Trophoblast cell (in vitro differentiated cells and primary cell): ENCODE measurements around the gene RNASE7. TPM values are rescaled to one million over a fixed set of nuclear protein-coding genes. Genes with fewer than 3 reads are reported as not detected.

Source experiments
- DNase-seq, 2 donors: peaks; one replicate each; pipeline ENCODE4 v3.0.0-alpha.2; 2016
- H2AFZ ChIP-seq: 2 replicates; pipeline ENCODE4 v1.6.1; 2013; ENCODE audit warnings: low read length, moderate library complexity, mild to moderate bottlenecking; ENCODE audit not compliant: insufficient read depth, poor library complexity
- H2AK5ac ChIP-seq: 2 replicates; pipeline ENCODE4 v1.6.1; 2013; ENCODE audit warnings: mild to moderate bottlenecking, low read length
- H2BK120ac ChIP-seq: 2 replicates; pipeline ENCODE4 v1.6.1; 2013; ENCODE audit warnings: low read length, mild to moderate bottlenecking, moderate library complexity; ENCODE audit not compliant: insufficient read depth, poor library complexity
- H2BK12ac ChIP-seq: 2 replicates; pipeline ENCODE4 v1.6.1; 2013; ENCODE audit warnings: mild to moderate bottlenecking, low read length, moderate library complexity
- H2BK5ac ChIP-seq: 2 replicates; pipeline ENCODE4 v1.6.1; 2013; ENCODE audit warnings: low read length, low read depth, moderate library complexity, mild to moderate bottlenecking; ENCODE audit not compliant: poor library complexity
- H3K14ac ChIP-seq: 2 replicates; pipeline ENCODE4 v1.6.1; 2013; ENCODE audit warnings: mild to moderate bottlenecking, low read length
- H3K18ac ChIP-seq: 2 replicates; pipeline ENCODE4 v1.6.1; 2013; ENCODE audit warnings: mild to moderate bottlenecking, low read length
- H3K23ac ChIP-seq: 2 replicates; pipeline ENCODE4 v1.6.1; 2013; ENCODE audit warnings: low read length
- H3K27ac ChIP-seq: 2 replicates; pipeline ENCODE4 v1.5.1; 2013; ENCODE audit warnings: low read depth, mild to moderate bottlenecking, inconsistent platforms, low read length, moderate library complexity
- H3K27me3 ChIP-seq: 2 replicates; pipeline ENCODE4 v1.6.1; 2013; ENCODE audit warnings: inconsistent platforms, mild to moderate bottlenecking, low read length, moderate library complexity; ENCODE audit not compliant: insufficient read depth
- H3K36me3 ChIP-seq, 2 experiments: 1 replicate in 1 of 2; 2 replicates in 1 of 2; pipeline ENCODE4 v1.6.1; 2013; ENCODE audit warnings: low read length in 2 of 2, mild to moderate bottlenecking in 2 of 2, moderate library complexity in 1 of 2; ENCODE audit not compliant: insufficient read depth in 2 of 2, control insufficient read depth in 1 of 2
- H3K4ac ChIP-seq: 2 replicates; pipeline ENCODE4 v1.6.1; 2013; ENCODE audit warnings: low read depth, mild to moderate bottlenecking, low read length, moderate library complexity
- H3K4me1 ChIP-seq, 2 experiments: 1 replicate in 1 of 2; 2 replicates in 1 of 2; pipeline ENCODE4 v1.6.1; 2013; ENCODE audit warnings: low read length in 2 of 2, mild to moderate bottlenecking in 2 of 2, moderate library complexity in 1 of 2; ENCODE audit not compliant: insufficient read depth in 2 of 2, control insufficient read depth in 1 of 2
- H3K4me2 ChIP-seq: 2 replicates; pipeline ENCODE4 v1.6.1; 2013; ENCODE audit warnings: inconsistent platforms, mild to moderate bottlenecking, low read length, moderate library complexity
- H3K4me3 ChIP-seq: 2 replicates; pipeline ENCODE4 v1.5.1; 2013; ENCODE audit warnings: mild to moderate bottlenecking, low read depth, low read length, inconsistent platforms
- H3K79me1 ChIP-seq: one replicate; pipeline ENCODE4 v1.6.1; 2013; ENCODE audit warnings: low read length
- H3K79me2 ChIP-seq: 2 replicates; pipeline ENCODE4 v1.6.1; 2013; ENCODE audit warnings: low read length, mild to moderate bottlenecking; ENCODE audit not compliant: control insufficient read depth, insufficient read depth, poor library complexity
- H3K9ac ChIP-seq: 2 replicates; pipeline ENCODE4 v1.6.1; 2013; ENCODE audit warnings: mild to moderate bottlenecking, low read length
- H3K9me3 ChIP-seq: 2 replicates; pipeline ENCODE4 v1.6.1; 2013; ENCODE audit warnings: low read depth, mild to moderate bottlenecking, control low read depth, inconsistent platforms, low read length; ENCODE audit not compliant: insufficient read depth
- H4K12ac ChIP-seq: 2 replicates; pipeline ENCODE4 v1.6.1; 2013; ENCODE audit warnings: low read depth, mild to moderate bottlenecking, low read length, moderate library complexity
- H4K8ac ChIP-seq: 2 replicates; pipeline ENCODE4 v1.6.1; 2013; ENCODE audit warnings: low read depth, mild to moderate bottlenecking, low read length, moderate library complexity
- H4K91ac ChIP-seq: one replicate; pipeline ENCODE4 v1.6.1; 2013; ENCODE audit warnings: low read depth, mild to moderate bottlenecking, low read length, moderate library complexity
- WGBS: extraction: QIAGEN DNeasy Blood & Tissue Kit; methylation state at CpG from one replicate; pipeline ENCODE4 v1.1.7; 2013; ENCODE audit warnings: missing lambda C conversion rate; ENCODE audit not compliant: insufficient read length, insufficient coverage; ENCODE audit errors: extremely low coverage; 5-methylcytosine and 5-hydroxymethylcytosine counted together
- polyA plus RNA-seq: library from polyadenylated mRNA; stranded (reverse); fragments of 200-250 nt; gene quantifications from 2 replicates; pipeline ENCODE4 v1.2.3, GENCODE V29; 2013

Gene RNASE7
- polyA plus RNA-seq: 0.38 and 0.49 TPM in 2 replicates

GRCh38 chr14:21041676-21042433 is at the start of gene RNASE7:
Gene RNASE7 (plus strand): TSS chr14:21042362. CDS start chr14:21042993, 631 bp downstream.
- H3K4me2 ChIP-seq: no peak within 1 kb of the TSS
- whole genome bisulfite sequencing: no CpG with 5 or more reads among the region's 11 CpGs
- no peak within 1 kb of the TSS for H2AFZ ChIP-seq
- no peak within 1 kb of the TSS for H3K9ac ChIP-seq
- H3K27ac ChIP-seq: no peak within 1 kb of the TSS
- H2BK12ac ChIP-seq: peak within 1 kb of the TSS; percentile 58
- no peak within 1 kb of the TSS for H3K23ac ChIP-seq
- H2BK120ac ChIP-seq: no peak within 1 kb of the TSS
- peak within 1 kb of the TSS; percentile 8 for H4K91ac ChIP-seq
- H3K79me1 ChIP-seq: peaks cover 4% of the 10 kb centered on the region
- H3K27me3 ChIP-seq: no peaks in the 10 kb centered on the region
- H3K36me3 ChIP-seq: no peaks in the 10 kb centered on the region
- H3K4me3 ChIP-seq: no peak within 1 kb of the TSS
- peaks cover 18 to 26% of the 10 kb centered on the region in 2 experiments for H3K4me1 ChIP-seq
- H3K18ac ChIP-seq: no peak within 1 kb of the TSS
- peak; percentile 7 to 43 for DNase-seq
- H4K12ac ChIP-seq: no peak within 1 kb of the TSS
- peak within 1 kb of the TSS; percentile 31 for H2AK5ac ChIP-seq
- no peak within 1 kb of the TSS for H3K4ac ChIP-seq
- no peak within 1 kb of the TSS for H4K8ac ChIP-seq
- H3K9me3 ChIP-seq: no peaks in the 10 kb centered on the region
- H3K14ac ChIP-seq: peak within 1 kb of the TSS; percentile 9
- no peak within 1 kb of the TSS for H2BK5ac ChIP-seq
- no peaks in the 10 kb centered on the region for H3K79me2 ChIP-seq

GRCh38 chr14:20996521-20996920 is 45.6 kb upstream of the RNASE7 start:
- H3K4me2 ChIP-seq: no peak overlapping the region
- no peak for DNase-seq
- H3K4me3 ChIP-seq: no peak overlapping the region
- no peak overlapping the region for H4K8ac ChIP-seq
- H3K4ac ChIP-seq: no peak overlapping the region
- peaks cover 1% of the 10 kb centered on the region for H3K79me2 ChIP-seq
- no peak overlapping the region for H3K18ac ChIP-seq
- H3K23ac ChIP-seq: no peak overlapping the region
- H3K27me3 ChIP-seq: no peaks in the 10 kb centered on the region
- H3K79me1 ChIP-seq: peaks cover 2% of the 10 kb centered on the region
- no peak overlapping the region for H2AFZ ChIP-seq
- no peak overlapping the region for H3K9ac ChIP-seq
- H2BK120ac ChIP-seq: no peak overlapping the region
- H4K12ac ChIP-seq: no peak overlapping the region
- H3K14ac ChIP-seq: no peak overlapping the region
- no peak overlapping the region for H2BK5ac ChIP-seq
- H4K91ac ChIP-seq: no peak overlapping the region
- peaks cover 10 to 22% of the 10 kb centered on the region in 2 experiments for H3K4me1 ChIP-seq
- H3K9me3 ChIP-seq: peaks cover 1% of the 10 kb centered on the region
- no peak overlapping the region for H2AK5ac ChIP-seq
- H2BK12ac ChIP-seq: no peak overlapping the region
- H3K27ac ChIP-seq: no peak overlapping the region
- peaks cover 14 to 32% of the 10 kb centered on the region in 2 experiments for H3K36me3 ChIP-seq
- WGBS: no CpG with 5 or more reads among the region's 14 CpGs

- peaks cover 1% of the 10 kb centered on the region for H3K9me3 ChIP-seq
- H3K23ac ChIP-seq: no peak overlapping the region
- H3K4ac ChIP-seq: no peak overlapping the region
- H3K4me1 ChIP-seq: peaks cover 10 to 22% of the 10 kb centered on the region in 2 experiments
- no peak overlapping the region for H2BK12ac ChIP-seq
- H2BK120ac ChIP-seq: no peak overlapping the region
- no peak for DNase-seq
- H3K4me3 ChIP-seq: no peak overlapping the region
- no peak overlapping the region for H3K14ac ChIP-seq
- no peak overlapping the region for H2AFZ ChIP-seq
- no peak overlapping the region for H4K91ac ChIP-seq
- no CpG with 5 or more reads among the region's 4 CpGs for WGBS
- no peak overlapping the region for H4K12ac ChIP-seq
- H2BK5ac ChIP-seq: no peak overlapping the region
- no peak overlapping the region for H3K9ac ChIP-seq
- H2AK5ac ChIP-seq: no peak overlapping the region
- H3K79me1 ChIP-seq: peaks cover 2% of the 10 kb centered on the region
- H3K36me3 ChIP-seq: peaks cover 12 to 30% of the 10 kb centered on the region in 2 experiments
- peak overlapping the region; percentile 84 for H3K27ac ChIP-seq
- no peak overlapping the region for H3K18ac ChIP-seq
- no peak overlapping the region for H4K8ac ChIP-seq
- peaks cover 1% of the 10 kb centered on the region for H3K79me2 ChIP-seq
- no peaks in the 10 kb centered on the region for H3K27me3 ChIP-seq
- H3K4me2 ChIP-seq: peak overlapping the region; percentile 21
These were observed 45.0 kb upstream of the RNASE7 start for GRCh38 chr14:20997115-20997514.

- Histone ChIP-seq H3K14ac (no peak overlapping the region), H3K4me3 (no peak overlapping the region), H2BK5ac (no peak overlapping the region), H2BK120ac (no peak overlapping the region), H4K8ac (no peak overlapping the region), H4K12ac (no peak overlapping the region), H3K27ac (peak overlapping the region; percentile 84), H3K79me1 (peaks cover 2% of the 10 kb centered on the region), H3K27me3 (no peaks in the 10 kb centered on the region), H3K79me2 (peaks cover 1% of the 10 kb centered on the region), H3K4me2 (peak overlapping the region; percentile 44), H2AK5ac (no peak overlapping the region), H3K9ac (no peak overlapping the region), H3K23ac (no peak overlapping the region), H2AFZ (no peak overlapping the region), H3K9me3 (peaks cover 1% of the 10 kb centered on the region), H2BK12ac (no peak overlapping the region), H3K18ac (no peak overlapping the region), H3K4ac (no peak overlapping the region), H3K36me3 (peaks cover 9 to 27% of the 10 kb centered on the region in 2 experiments), H3K4me1 (peaks cover 10 to 22% of the 10 kb centered on the region in 2 experiments), H4K91ac (no peak overlapping the region)
- no CpG with 5 or more reads among the region's 6 CpGs for WGBS
- DNase-seq: peak in 1 of 2 donors; percentile 11
These were observed 44.6 kb upstream of the RNASE7 start for GRCh38 chr14:20997564-20997963.
